Measurements from ENCODE around the gene TTC34. TPM values are rescaled to one million over a fixed set of nuclear protein-coding genes. Genes with fewer than 3 reads are reported as not detected.

The TTC34 gene
- total and polyA plus RNA-seq, 10 of the 15 experiments (the other 5 are each of a cell fraction or from before 2014, with no cell fraction given): 0.03 to 0.49 (median 0.05) TPM; not detected in 2

DNA sequence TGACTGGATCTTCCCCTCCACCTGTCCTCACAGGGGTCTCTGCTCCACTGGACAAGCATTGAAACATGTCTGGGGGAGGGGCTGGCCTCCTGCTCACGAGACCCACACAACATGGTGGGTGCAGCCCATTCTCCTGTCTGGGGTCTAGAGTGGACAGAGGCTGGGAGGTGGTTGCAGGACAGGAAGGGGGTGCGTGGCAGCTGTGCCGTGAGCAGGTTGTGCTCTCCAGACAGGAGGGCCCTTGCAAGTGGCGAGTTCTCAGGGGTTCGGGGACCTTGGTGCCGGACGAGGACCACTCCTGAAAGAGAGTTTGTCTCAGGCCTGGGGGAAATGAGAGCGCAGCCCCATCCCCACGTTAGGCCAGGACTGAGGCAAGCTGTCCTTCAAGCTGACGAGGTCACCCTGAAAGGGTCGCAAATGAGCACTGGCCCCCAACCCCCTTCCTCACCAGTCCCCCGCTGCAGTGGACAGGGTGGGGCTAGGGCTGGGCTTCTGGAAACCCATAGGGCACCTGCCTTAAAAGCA is 21.2 kb upstream of the TTC34 start:
- no peaks in the 10 kb centered on the region for H3K27me3 ChIP-seq (replicated peaks in 1 of 2; ENCODE audit: control insufficient read depth in 2 of 2, insufficient read depth in 2 of 2, low read length in 1 of 2)
- DNase-seq (ENCODE audit: low read depth, low spot score) (no peak), FAIRE-seq (no peak), ATAC-seq (no peak)
- ChIA-PET CTCF (no interaction called here), POLR2A (no interaction called here), RAD21 (ENCODE audit: unreplicated experiment) (no interaction called here), SMC1A (ENCODE audit: uncharacterized antibody, unreplicated experiment) (no interaction called here)
- no peak overlapping the region for H3K4me3 ChIP-seq
- 22% methylated on average over 9 of the region's 12 CpGs for WGBS (ENCODE audit: insufficient coverage, insufficient replicate concordance, low lambda C conversion rate, missing lambda C conversion rate)
- no peaks in the 10 kb centered on the region; the same call in 1 of the 3 replicates for H3K9me3 ChIP-seq (replicated peaks; ENCODE audit: control insufficient read depth, insufficient read depth, low read length)
- H4K20me1 ChIP-seq (ENCODE audit: control insufficient read depth, insufficient read depth): no peaks in the 10 kb centered on the region; the same call in 1 of the 2 replicates
- in situ Hi-C loops (cut with MboI): loop anchor here (25.0 kb wide), 1 partner anchor 135 kb away; no protein-coding TSS in a partner anchor
- H3K27ac ChIP-seq (ENCODE audit: control insufficient read depth, insufficient read depth): no peak overlapping the region
- no peaks in the 10 kb centered on the region for H3K79me2 ChIP-seq (ENCODE audit: control insufficient read depth, insufficient read depth, low read length)
- no peaks in the 10 kb centered on the region for H3K36me3 ChIP-seq (ENCODE audit: control insufficient read depth in 2 of 2, insufficient read depth in 2 of 2, low read length in 1 of 2)
- intact Hi-C loops (cut with micrococcal nuclease; ENCODE audit: unreplicated experiment): no loop called here
- H2AFZ ChIP-seq (ENCODE audit: control insufficient read depth, low read depth, low read length): no peak overlapping the region
- no peak overlapping the region for H3K4me2 ChIP-seq (ENCODE audit: control insufficient read depth, insufficient read depth)
- BruUV-seq (replicated peaks): no TSS peak
- H3K9ac ChIP-seq (ENCODE audit: control insufficient read depth, insufficient read depth, low read length): no peak overlapping the region
- no peaks in the 10 kb centered on the region for H3K4me1 ChIP-seq (ENCODE audit: control insufficient read depth, insufficient read depth, low read length)
- no peak for TF ChIP-seq TCF3 (IDR thresholded peaks at IDR 0.05; ENCODE audit: borderline replicate concordance, insufficient read depth, low read depth, low read length)
- TF ChIP-seq SP1 (IDR thresholded peaks at IDR 0.05; ENCODE audit: low read depth, low read length): no peak
- no peak for TF ChIP-seq NFXL1 (IDR thresholded peaks at IDR 0.05; ENCODE audit: borderline replicate concordance)
- TF ChIP-seq SIN3A (IDR thresholded peaks at IDR 0.05; ENCODE audit: low read depth, low read length): no peak

DNA sequence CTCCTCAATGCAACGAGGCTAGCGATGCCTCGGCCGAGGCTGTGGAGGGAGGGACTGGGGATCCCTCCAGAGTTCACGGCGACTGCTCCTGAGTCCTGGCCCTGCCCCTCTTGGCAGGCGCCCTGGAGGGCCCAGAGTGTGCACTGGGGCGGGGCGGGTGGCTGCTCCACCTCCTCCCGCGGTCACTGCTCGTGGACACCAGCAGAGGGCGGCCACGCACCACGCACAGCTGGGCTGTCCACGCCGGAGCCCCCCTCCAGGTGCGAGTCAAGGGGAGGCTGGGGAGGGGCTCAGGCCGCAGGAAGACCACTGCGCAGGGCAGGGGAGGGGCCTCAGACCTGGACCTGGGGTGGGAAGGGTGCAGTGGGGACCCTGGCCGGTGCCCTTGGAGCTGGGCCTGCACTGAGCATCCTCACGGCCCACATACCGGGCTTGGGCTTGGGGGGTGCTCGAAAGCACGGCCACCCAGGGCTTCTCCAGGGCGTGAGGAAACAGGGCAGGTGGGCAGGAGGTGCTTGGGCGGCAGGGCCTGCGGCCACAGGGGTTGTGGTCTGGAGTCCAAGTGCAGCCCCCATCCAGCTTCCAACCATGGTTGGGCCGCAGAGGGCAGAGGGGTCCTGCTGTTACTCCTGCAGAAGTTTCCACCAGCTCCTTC is 20.6 kb upstream of the TTC34 start:
- Histone ChIP-seq H3K27ac (ENCODE audit: control insufficient read depth, insufficient read depth) (no peak overlapping the region), H2AFZ (ENCODE audit: control insufficient read depth, low read depth, low read length) (no peak overlapping the region), H3K36me3 (ENCODE audit: control insufficient read depth in 2 of 2, insufficient read depth in 2 of 2, low read length in 1 of 2) (no peaks in the 10 kb centered on the region), H3K9ac (ENCODE audit: control insufficient read depth, insufficient read depth, low read length) (no peak overlapping the region), H4K20me1 (ENCODE audit: control insufficient read depth, insufficient read depth) (no peaks in the 10 kb centered on the region; the same call in 1 of the 2 replicates), H3K4me3 (no peak overlapping the region), H3K27me3 (replicated peaks in 1 of 2; ENCODE audit: control insufficient read depth in 2 of 2, insufficient read depth in 2 of 2, low read length in 1 of 2) (no peaks in the 10 kb centered on the region), H3K4me2 (ENCODE audit: control insufficient read depth, insufficient read depth) (no peak overlapping the region), H3K4me1 (ENCODE audit: control insufficient read depth, insufficient read depth, low read length) (no peaks in the 10 kb centered on the region), H3K79me2 (ENCODE audit: control insufficient read depth, insufficient read depth, low read length) (no peaks in the 10 kb centered on the region), H3K9me3 (replicated peaks; ENCODE audit: control insufficient read depth, insufficient read depth, low read length) (no peaks in the 10 kb centered on the region; the same call in 1 of the 3 replicates)
- SMC1A ChIA-PET (ENCODE audit: uncharacterized antibody, unreplicated experiment): no interaction called here
- WGBS (ENCODE audit: insufficient coverage, insufficient replicate concordance, low lambda C conversion rate, missing lambda C conversion rate): 15% methylated on average over 27 of the region's 29 CpGs
- POLR2A ChIA-PET: no interaction called here
- RAD21 ChIA-PET (ENCODE audit: unreplicated experiment): no interaction called here
- DNase-seq (ENCODE audit: low read depth, low spot score) (no peak), FAIRE-seq (no peak), ATAC-seq (no peak)
- CTCF ChIA-PET: interaction anchor here (0.8 kb wide), 1 partner anchor 35 kb away, joined by 3 read pairs; no protein-coding TSS in a partner anchor
- intact Hi-C loops (cut with micrococcal nuclease; ENCODE audit: unreplicated experiment): no loop called here
- in situ Hi-C loops (cut with MboI): loop anchor here (25.0 kb wide), 1 partner anchor 135 kb away; no protein-coding TSS in a partner anchor
- BruUV-seq (replicated peaks): no TSS peak
- TF ChIP-seq, protein P1, sequence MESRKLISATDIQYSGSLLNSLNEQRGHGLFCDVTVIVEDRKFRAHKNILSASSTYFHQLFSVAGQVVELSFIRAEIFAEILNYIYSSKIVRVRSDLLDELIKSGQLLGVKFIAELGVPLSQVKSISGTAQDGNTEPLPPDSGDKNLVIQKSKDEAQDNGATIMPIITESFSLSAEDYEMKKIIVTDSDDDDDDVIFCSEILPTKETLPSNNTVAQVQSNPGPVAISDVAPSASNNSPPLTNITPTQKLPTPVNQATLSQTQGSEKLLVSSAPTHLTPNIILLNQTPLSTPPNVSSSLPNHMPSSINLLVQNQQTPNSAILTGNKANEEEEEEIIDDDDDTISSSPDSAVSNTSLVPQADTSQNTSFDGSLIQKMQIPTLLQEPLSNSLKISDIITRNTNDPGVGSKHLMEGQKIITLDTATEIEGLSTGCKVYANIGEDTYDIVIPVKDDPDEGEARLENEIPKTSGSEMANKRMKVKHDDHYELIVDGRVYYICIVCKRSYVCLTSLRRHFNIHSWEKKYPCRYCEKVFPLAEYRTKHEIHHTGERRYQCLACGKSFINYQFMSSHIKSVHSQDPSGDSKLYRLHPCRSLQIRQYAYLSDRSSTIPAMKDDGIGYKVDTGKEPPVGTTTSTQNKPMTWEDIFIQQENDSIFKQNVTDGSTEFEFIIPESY (IDR thresholded peaks at IDR 0.05): no peak
- TF ChIP-seq, protein P2, sequence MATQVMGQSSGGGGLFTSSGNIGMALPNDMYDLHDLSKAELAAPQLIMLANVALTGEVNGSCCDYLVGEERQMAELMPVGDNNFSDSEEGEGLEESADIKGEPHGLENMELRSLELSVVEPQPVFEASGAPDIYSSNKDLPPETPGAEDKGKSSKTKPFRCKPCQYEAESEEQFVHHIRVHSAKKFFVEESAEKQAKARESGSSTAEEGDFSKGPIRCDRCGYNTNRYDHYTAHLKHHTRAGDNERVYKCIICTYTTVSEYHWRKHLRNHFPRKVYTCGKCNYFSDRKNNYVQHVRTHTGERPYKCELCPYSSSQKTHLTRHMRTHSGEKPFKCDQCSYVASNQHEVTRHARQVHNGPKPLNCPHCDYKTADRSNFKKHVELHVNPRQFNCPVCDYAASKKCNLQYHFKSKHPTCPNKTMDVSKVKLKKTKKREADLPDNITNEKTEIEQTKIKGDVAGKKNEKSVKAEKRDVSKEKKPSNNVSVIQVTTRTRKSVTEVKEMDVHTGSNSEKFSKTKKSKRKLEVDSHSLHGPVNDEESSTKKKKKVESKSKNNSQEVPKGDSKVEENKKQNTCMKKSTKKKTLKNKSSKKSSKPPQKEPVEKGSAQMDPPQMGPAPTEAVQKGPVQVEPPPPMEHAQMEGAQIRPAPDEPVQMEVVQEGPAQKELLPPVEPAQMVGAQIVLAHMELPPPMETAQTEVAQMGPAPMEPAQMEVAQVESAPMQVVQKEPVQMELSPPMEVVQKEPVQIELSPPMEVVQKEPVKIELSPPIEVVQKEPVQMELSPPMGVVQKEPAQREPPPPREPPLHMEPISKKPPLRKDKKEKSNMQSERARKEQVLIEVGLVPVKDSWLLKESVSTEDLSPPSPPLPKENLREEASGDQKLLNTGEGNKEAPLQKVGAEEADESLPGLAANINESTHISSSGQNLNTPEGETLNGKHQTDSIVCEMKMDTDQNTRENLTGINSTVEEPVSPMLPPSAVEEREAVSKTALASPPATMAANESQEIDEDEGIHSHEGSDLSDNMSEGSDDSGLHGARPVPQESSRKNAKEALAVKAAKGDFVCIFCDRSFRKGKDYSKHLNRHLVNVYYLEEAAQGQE (IDR thresholded peaks at IDR 0.05; ENCODE audit: low read depth, low read length): no peak
- TF ChIP-seq RAD21 (IDR thresholded peaks at IDR 0.05; ENCODE audit: insufficient read depth, low read depth, low read length): peak; percentile 45
- no peak for TF ChIP-seq NFYA (IDR thresholded peaks at IDR 0.05; ENCODE audit: borderline replicate concordance, low read depth, low read length)
- no peak for TF ChIP-seq SP1 (IDR thresholded peaks at IDR 0.05; ENCODE audit: low read depth, low read length)
- TF ChIP-seq CEBPB (IDR thresholded peaks at IDR 0.05; ENCODE audit: borderline replicate concordance in 1 of 2, low read depth in 2 of 2, low read length in 2 of 2): no peak

Measured in GM12878 (cell line).